Activated naive CD4-positive, alpha-beta T cell treated with anti-CD3 and anti-CD28 coated beads, Interleukin-2, amount 50 U/mL, for 24 hours (primary cell): Measurements from ENCODE around the gene DOCK8.

Experiments
- H3K27ac Mint-ChIP-seq: one replicate; pipeline ENCODE4 v1.8.0; 2021; ENCODE audit warnings: mild to moderate bottlenecking, mixed read lengths
- H3K27me3 Mint-ChIP-seq: one replicate; pipeline ENCODE4 v1.8.0; 2021; ENCODE audit warnings: mixed read lengths
- H3K36me3 Mint-ChIP-seq: one replicate; pipeline ENCODE4 v1.8.0; 2021; ENCODE audit warnings: mixed read lengths
- H3K4me1 Mint-ChIP-seq: one replicate; pipeline ENCODE4 v1.8.0; 2021; ENCODE audit warnings: mixed read lengths
- H3K4me3 Mint-ChIP-seq: one replicate; pipeline ENCODE4 v1.8.0; 2021; ENCODE audit warnings: mild to moderate bottlenecking, mixed read lengths
- H3K9me3 Mint-ChIP-seq: one replicate; pipeline ENCODE4 v1.8.0; 2021; ENCODE audit warnings: mixed read lengths

Gene DOCK8

DNA sequence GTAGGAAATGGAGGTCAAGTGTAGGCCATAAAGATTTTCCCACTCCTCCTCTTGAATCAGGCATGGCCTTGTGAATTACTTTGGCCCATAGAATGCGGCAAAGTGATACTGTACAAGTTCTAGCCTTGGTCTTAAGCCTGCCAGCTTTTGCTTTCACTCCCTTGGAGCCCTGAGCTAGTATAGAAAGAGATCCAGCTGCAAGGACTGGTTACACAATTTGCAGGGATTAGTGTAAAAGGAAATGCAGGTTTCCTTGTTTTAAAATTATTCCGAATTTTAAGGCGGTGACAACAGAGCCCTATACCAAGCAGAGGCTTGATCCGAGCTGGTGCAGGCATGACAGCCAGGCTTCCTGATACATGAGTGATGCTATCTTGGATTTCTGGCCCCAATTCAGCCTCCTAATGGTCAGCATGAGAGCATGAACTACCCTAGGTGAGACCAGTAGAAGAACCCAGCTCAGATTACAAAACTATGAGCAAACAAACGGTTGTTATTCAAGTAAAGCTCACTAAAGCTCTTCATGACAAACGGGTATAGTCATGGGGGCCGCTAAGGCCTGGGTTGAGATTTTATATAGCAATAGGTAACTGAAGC is 257.9 kb downstream of the DOCK8 start:
- H3K4me3 Mint-ChIP-seq: no peak overlapping the region
- no peaks in the 10 kb centered on the region for H3K9me3 Mint-ChIP-seq
- H3K27me3 Mint-ChIP-seq: no peaks in the 10 kb centered on the region
- peaks cover 29% of the 10 kb centered on the region for H3K4me1 Mint-ChIP-seq
- peaks cover 7% of the 10 kb centered on the region for H3K36me3 Mint-ChIP-seq
- H3K27ac Mint-ChIP-seq: no peak overlapping the region

DNA sequence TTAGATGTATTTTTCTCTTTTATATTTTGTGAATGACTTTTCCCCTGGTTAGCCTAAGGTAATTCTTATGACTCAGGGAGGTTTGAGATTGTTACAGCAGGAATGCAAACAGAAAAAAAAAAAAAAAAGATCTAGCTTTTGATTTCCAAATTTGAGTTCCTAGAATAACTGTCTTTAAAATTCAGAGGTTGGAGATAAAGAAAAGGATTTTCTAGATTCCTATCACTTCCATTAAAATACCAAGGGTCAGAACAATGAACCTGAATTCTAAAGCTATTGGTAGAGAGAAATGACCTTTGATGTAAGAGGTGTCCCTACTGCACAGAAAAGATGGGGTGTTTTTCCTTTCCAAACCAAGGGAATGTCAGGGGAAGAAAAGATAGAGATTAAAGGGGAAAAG is 262.5 kb downstream of the DOCK8 start:
- H3K4me3 Mint-ChIP-seq: no peak overlapping the region
- no peaks in the 10 kb centered on the region for H3K9me3 Mint-ChIP-seq
- no peaks in the 10 kb centered on the region for H3K4me1 Mint-ChIP-seq
- H3K27ac Mint-ChIP-seq: no peak overlapping the region
- peaks cover 12% of the 10 kb centered on the region for H3K36me3 Mint-ChIP-seq
- no peaks in the 10 kb centered on the region for H3K27me3 Mint-ChIP-seq

DNA sequence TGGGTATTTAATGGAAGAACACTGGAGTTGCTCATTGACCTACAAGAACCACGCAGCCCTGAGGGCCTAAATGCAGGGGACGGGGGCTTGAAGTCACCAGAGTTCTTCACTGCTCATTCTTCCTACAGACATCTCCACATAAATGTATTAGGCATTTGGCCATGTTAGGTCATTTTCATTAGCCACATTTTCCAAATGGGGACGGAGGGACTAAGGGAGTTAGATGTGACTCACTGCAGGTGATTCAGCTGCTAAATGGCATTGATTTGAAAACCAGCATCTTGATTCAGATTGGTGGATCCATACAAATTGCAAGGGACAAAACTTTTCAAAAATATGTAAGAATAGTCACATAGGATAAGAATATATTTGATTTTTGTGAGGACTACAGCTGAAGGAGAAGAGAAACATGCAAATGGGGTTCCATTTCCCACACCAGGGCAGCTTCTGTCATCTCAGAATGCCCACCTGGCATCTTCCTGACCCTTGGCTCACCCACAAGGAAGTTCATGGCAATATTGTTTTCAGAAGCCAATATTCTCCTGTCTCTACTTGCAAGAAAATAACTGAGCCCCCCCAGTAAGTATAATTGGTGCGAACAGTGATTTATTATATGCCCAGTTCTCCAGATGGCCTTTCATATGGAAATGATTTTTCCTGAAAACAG is 264.8 kb downstream of the DOCK8 start:
- Mint-ChIP-seq H3K27me3 (no peaks in the 10 kb centered on the region), H3K4me3 (no peak overlapping the region), H3K27ac (no peak overlapping the region), H3K36me3 (peaks cover 12% of the 10 kb centered on the region), H3K9me3 (no peaks in the 10 kb centered on the region), H3K4me1 (no peaks in the 10 kb centered on the region)

DNA sequence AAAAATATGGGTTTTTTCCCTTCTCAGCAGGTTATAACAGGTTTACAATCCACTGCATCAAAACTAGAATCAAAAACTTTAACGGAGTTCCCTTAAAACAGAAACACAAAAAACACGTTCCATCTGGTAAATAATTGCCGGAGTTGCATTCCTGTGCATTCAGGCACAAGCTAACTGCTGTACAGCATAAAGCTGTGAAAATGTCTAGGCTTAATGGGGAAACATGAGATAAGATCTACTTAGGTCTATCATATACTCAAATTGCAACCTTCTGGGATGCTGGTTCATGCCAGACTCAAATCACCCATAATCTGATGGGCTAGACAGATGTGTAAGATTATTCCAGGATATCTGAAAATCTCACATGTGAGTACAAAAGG is 265.3 kb downstream of the DOCK8 start:
- Mint-ChIP-seq H3K4me3 (no peak overlapping the region), H3K27me3 (no peaks in the 10 kb centered on the region), H3K27ac (no peak overlapping the region), H3K4me1 (no peaks in the 10 kb centered on the region), H3K36me3 (peaks cover 11% of the 10 kb centered on the region), H3K9me3 (no peaks in the 10 kb centered on the region)

DNA sequence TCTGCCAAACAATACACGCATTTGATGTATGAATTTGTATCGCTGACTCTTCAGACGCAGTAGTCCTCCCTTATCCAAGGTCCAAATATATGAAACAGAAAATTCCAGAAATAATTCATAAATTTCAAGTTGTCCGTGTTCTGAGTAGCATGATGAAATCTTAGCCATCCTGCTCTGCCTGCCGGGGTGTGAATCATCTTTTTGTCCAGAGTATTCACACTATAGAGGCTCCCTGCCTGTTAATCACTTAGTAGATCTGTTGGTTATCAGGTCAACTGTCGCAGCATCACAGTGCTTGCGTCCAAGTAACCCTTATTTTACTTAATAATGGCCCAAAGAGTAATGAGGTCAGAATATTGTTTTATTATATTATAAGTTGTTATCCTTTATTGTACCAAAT is 268.1 kb downstream of the DOCK8 start:
- Mint-ChIP-seq H3K27ac (no peak overlapping the region), H3K9me3 (no peaks in the 10 kb centered on the region), H3K4me3 (no peak overlapping the region), H3K36me3 (peaks cover 3% of the 10 kb centered on the region), H3K27me3 (no peaks in the 10 kb centered on the region), H3K4me1 (no peaks in the 10 kb centered on the region)

- Mint-ChIP-seq H3K4me1 (peaks cover 3% of the 10 kb centered on the region), H3K4me3 (no peak overlapping the region), H3K27me3 (no peaks in the 10 kb centered on the region), H3K9me3 (no peaks in the 10 kb centered on the region), H3K27ac (no peak overlapping the region), H3K36me3 (no peaks in the 10 kb centered on the region)
Measured at GRCh38 chr9:486156-486555, 271.5 kb downstream of the DOCK8 start.

GRCh38 chr9:487429-487828 is 272.8 kb downstream of the DOCK8 start:
- Mint-ChIP-seq H3K27ac (no peak overlapping the region), H3K4me3 (no peak overlapping the region), H3K36me3 (no peaks in the 10 kb centered on the region), H3K4me1 (peaks cover 3% of the 10 kb centered on the region), H3K27me3 (no peaks in the 10 kb centered on the region), H3K9me3 (no peaks in the 10 kb centered on the region)

- Mint-ChIP-seq H3K27ac (peak overlapping the region; percentile 43), H3K27me3 (no peaks in the 10 kb centered on the region), H3K4me1 (peaks cover 3% of the 10 kb centered on the region), H3K36me3 (no peaks in the 10 kb centered on the region), H3K4me3 (no peak overlapping the region), H3K9me3 (no peaks in the 10 kb centered on the region)
Measured at GRCh38 chr9:488448-488847, 273.8 kb downstream of the DOCK8 start.

DNA sequence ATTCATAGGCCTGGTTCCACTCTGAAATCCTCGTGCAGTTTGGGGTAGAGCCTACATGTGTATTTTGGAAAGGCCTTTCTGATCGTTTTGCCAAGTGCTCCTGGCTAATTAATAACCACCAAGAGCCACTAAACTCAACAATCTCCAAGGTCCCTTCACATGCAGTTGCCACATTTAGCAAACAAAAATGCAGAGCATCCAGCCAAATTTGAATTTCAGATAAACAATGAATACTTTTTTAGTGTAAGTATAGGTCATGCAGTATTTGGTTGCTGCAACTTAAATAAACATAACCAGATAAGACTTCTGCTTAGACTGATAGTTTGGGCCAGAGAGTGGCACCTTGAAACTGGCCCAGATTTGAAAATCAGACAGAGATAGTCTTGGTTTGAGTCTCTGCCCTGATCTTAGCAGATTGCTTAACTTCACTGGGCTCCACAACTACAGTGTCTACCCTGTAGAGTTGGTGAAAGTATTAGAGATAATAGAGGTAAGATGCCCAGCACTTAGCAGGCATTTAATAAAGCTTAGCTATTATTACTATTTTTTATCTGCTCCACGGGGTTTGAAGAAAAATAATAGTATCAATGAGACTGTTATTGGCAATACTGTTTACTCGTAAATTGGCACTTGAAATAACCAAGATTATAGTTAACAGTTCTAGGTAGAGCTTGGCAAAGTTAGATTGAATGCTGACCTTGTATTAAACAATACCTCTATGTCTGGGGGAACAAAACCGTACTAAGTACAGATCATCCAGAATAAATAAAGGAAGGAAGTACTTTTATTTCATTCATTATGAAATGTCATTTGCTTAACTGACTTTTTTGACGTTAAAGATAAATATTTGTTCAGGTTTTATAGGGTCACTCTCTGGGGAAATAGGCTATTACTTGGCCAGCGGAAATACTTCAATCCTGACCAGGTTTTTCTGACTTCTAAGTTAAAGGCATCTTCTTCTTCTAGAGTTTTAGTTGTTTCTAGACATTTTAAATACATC is 274.8 kb downstream of the DOCK8 start:
- Mint-ChIP-seq H3K4me1 (peaks cover 3% of the 10 kb centered on the region), H3K36me3 (no peaks in the 10 kb centered on the region), H3K4me3 (no peak overlapping the region)

DNA sequence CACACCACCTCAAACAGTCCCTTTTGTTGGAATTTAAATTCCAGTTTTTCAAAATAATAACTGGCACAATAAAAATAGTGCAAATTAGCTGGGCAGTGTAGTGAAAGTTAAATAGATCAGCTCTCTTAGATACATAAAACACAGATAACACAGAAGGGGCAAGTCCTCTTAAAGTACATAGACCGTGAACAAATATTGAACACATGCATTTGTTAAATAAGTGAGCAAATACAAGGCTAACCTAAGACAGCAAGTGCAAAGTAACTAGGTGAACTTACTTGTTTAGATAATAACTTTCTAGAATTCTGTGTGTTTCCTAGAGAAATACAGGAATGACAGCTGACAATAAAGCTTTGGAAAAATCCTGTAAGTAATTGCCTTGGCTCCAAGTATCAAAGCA is 280.1 kb downstream of the DOCK8 start:
- no peaks in the 10 kb centered on the region for H3K27me3 Mint-ChIP-seq
- H3K4me1 Mint-ChIP-seq: peaks cover 4% of the 10 kb centered on the region
- H3K4me3 Mint-ChIP-seq: no peak overlapping the region

More for the DNA sequence above, 274.8 kb downstream of the DOCK8 start:
- Mint-ChIP-seq H3K27me3 (no peaks in the 10 kb centered on the region), H3K9me3 (no peaks in the 10 kb centered on the region), H3K27ac (no peak overlapping the region)

DNA sequence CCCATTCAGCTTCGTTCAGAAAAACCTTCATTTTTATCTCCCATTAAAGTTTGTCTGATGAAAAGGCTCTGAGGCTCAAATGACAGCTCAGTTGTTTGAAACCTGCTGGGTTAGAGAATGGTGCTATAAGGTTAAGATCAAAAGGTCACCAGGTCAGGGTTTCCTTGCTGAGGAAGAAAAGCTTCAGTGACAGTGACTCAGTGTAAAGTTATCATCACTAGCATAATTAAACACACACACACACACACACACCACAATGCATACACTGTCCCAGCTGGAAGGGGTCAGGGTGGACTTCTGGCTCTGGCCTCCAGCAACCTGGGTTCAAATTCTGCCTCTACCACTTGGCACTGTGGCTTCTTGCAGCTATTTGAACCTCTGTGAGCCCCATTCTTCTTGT is 281.1 kb downstream of the DOCK8 start:
- H3K36me3 Mint-ChIP-seq: no peaks in the 10 kb centered on the region
- no peaks in the 10 kb centered on the region for H3K9me3 Mint-ChIP-seq
- H3K4me1 Mint-ChIP-seq: peaks cover 14% of the 10 kb centered on the region
- H3K4me3 Mint-ChIP-seq: no peak overlapping the region
- no peak overlapping the region for H3K27ac Mint-ChIP-seq
- H3K27me3 Mint-ChIP-seq: no peaks in the 10 kb centered on the region

More for the DNA sequence above, 280.1 kb downstream of the DOCK8 start:
- H3K36me3 Mint-ChIP-seq: no peaks in the 10 kb centered on the region
- no peaks in the 10 kb centered on the region for H3K9me3 Mint-ChIP-seq
- no peak overlapping the region for H3K27ac Mint-ChIP-seq

DNA sequence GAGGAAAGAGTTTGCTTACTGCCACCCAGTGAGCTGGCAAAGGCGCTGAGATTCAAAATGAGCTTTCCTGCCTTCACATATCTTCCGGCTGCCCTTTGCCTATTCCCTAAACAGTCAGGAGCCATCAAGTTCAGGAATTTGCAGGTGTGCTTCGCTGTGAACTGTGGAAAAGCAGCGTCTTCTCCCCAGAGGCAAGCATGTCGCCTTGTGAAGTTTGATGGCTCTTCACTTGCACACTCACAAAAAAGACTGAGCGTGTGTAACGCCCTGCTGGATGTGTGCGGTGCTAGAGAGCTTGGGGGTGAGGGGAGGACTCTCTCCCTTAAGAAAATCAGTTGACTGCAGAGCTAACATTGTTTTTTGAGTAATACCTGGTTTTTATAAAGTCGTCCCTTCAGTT is 288.7 kb downstream of the DOCK8 start:
- peak overlapping the region; percentile 90 for H3K4me3 Mint-ChIP-seq

GRCh38 chr9:503881-504852 is 289.5 kb downstream of the DOCK8 start, which contains the start of gene KANK1:
Gene KANK1 (plus strand): TSS chr9:504695.
- H3K4me1 Mint-ChIP-seq: peaks cover 60% of the 10 kb centered on the region
- no peaks in the 10 kb centered on the region for H3K27me3 Mint-ChIP-seq

More for the DNA sequence above, 288.7 kb downstream of the DOCK8 start:
- H3K27ac Mint-ChIP-seq: peak overlapping the region; percentile 92
- no peaks in the 10 kb centered on the region for H3K9me3 Mint-ChIP-seq
- peaks cover 1% of the 10 kb centered on the region for H3K36me3 Mint-ChIP-seq
- no peaks in the 10 kb centered on the region for H3K27me3 Mint-ChIP-seq
- peaks cover 56% of the 10 kb centered on the region for H3K4me1 Mint-ChIP-seq

GRCh38 chr9:504921-505740 is 290.5 kb downstream of the DOCK8 start:
- no peaks in the 10 kb centered on the region for H3K9me3 Mint-ChIP-seq
- peak overlapping the region; percentile 68 for H3K27ac Mint-ChIP-seq
- peaks cover 5% of the 10 kb centered on the region for H3K36me3 Mint-ChIP-seq
- peaks cover 55% of the 10 kb centered on the region for H3K4me1 Mint-ChIP-seq
- H3K27me3 Mint-ChIP-seq: no peaks in the 10 kb centered on the region
- H3K4me3 Mint-ChIP-seq: peak overlapping the region; percentile 83

More at GRCh38 chr9:503881-504852, 289.5 kb downstream of the DOCK8 start, which contains the start of gene KANK1:
- peak within 1 kb of the TSS; percentile 92 for H3K27ac Mint-ChIP-seq
- H3K36me3 Mint-ChIP-seq: peaks cover 2% of the 10 kb centered on the region
- peak within 1 kb of the TSS; percentile 90 for H3K4me3 Mint-ChIP-seq
- no peaks in the 10 kb centered on the region for H3K9me3 Mint-ChIP-seq
